Measurements from ENCODE around the gene STX17.

The STX17 gene

DNA sequence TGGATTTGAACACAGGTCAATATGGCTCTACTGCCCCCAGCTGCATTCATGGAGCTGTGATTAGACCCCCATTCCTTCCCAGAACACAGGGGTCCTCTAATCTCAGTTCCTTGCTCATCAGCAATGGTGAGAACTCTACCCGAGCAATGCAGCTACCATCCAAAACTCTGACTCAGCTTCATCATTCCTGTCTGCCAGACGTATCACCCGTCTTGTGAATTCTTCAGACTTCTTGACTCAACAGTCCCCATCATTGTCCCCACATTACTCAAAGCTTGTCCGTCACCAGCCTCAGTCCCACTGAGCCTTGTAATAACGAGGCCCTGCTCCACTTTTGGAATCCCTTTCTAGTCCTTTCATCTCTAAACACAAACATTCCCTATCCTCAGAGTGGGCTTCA is 36.3 kb upstream of the STX17 start:
- TF ChIP-seq TCF4 (CRISPR knock-in tag; IDR thresholded peaks at IDR 0.05; ENCODE audit: borderline replicate concordance) (no peak), PPARA (CRISPR knock-in tag; IDR thresholded peaks at IDR 0.05; ENCODE audit: borderline replicate concordance) (no peak), ESRRG (CRISPR knock-in tag; IDR thresholded peaks at IDR 0.05) (no peak), ZC3H10 (CRISPR knock-in tag; IDR thresholded peaks at IDR 0.05) (no peak), TOX (CRISPR knock-in tag; IDR thresholded peaks at IDR 0.05; ENCODE audit: borderline replicate concordance) (no peak), RARB (CRISPR knock-in tag; IDR thresholded peaks at IDR 0.05) (no peak), ZNF70 (CRISPR knock-in tag; IDR thresholded peaks at IDR 0.05) (no peak), ZNF8 (CRISPR knock-in tag; IDR thresholded peaks at IDR 0.05) (no peak), GLIS3 (CRISPR knock-in tag; IDR thresholded peaks at IDR 0.05) (no peak), ZFP30 (CRISPR knock-in tag; IDR thresholded peaks at IDR 0.05) (no peak), ZFP3 (CRISPR knock-in tag; IDR thresholded peaks at IDR 0.05) (no peak), BACH2 (CRISPR knock-in tag; IDR thresholded peaks at IDR 0.05; ENCODE audit: borderline replicate concordance) (no peak), ISL1 (CRISPR knock-in tag; IDR thresholded peaks at IDR 0.05) (no peak), SNAI2 (CRISPR knock-in tag; IDR thresholded peaks at IDR 0.05) (no peak)
- TF ChIP-seq, protein P1, sequence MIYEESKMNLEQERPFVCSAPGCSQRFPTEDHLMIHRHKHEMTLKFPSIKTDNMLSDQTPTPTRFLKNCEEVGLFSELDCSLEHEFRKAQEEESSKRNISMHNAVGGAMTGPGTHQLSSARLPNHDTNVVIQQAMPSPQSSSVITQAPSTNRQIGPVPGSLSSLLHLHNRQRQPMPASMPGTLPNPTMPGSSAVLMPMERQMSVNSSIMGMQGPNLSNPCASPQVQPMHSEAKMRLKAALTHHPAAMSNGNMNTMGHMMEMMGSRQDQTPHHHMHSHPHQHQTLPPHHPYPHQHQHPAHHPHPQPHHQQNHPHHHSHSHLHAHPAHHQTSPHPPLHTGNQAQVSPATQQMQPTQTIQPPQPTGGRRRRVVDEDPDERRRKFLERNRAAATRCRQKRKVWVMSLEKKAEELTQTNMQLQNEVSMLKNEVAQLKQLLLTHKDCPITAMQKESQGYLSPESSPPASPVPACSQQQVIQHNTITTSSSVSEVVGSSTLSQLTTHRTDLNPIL (CRISPR knock-in tag; IDR thresholded peaks at IDR 0.05; ENCODE audit: low read depth), result no peak
- TF ChIP-seq, protein P2, sequence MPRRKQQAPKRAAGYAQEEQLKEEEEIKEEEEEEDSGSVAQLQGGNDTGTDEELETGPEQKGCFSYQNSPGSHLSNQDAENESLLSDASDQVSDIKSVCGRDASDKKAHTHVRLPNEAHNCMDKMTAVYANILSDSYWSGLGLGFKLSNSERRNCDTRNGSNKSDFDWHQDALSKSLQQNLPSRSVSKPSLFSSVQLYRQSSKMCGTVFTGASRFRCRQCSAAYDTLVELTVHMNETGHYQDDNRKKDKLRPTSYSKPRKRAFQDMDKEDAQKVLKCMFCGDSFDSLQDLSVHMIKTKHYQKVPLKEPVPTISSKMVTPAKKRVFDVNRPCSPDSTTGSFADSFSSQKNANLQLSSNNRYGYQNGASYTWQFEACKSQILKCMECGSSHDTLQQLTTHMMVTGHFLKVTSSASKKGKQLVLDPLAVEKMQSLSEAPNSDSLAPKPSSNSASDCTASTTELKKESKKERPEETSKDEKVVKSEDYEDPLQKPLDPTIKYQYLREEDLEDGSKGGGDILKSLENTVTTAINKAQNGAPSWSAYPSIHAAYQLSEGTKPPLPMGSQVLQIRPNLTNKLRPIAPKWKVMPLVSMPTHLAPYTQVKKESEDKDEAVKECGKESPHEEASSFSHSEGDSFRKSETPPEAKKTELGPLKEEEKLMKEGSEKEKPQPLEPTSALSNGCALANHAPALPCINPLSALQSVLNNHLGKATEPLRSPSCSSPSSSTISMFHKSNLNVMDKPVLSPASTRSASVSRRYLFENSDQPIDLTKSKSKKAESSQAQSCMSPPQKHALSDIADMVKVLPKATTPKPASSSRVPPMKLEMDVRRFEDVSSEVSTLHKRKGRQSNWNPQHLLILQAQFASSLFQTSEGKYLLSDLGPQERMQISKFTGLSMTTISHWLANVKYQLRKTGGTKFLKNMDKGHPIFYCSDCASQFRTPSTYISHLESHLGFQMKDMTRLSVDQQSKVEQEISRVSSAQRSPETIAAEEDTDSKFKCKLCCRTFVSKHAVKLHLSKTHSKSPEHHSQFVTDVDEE (CRISPR knock-in tag; IDR thresholded peaks at IDR 0.05), result no peak
- TF ChIP-seq, protein P3, sequence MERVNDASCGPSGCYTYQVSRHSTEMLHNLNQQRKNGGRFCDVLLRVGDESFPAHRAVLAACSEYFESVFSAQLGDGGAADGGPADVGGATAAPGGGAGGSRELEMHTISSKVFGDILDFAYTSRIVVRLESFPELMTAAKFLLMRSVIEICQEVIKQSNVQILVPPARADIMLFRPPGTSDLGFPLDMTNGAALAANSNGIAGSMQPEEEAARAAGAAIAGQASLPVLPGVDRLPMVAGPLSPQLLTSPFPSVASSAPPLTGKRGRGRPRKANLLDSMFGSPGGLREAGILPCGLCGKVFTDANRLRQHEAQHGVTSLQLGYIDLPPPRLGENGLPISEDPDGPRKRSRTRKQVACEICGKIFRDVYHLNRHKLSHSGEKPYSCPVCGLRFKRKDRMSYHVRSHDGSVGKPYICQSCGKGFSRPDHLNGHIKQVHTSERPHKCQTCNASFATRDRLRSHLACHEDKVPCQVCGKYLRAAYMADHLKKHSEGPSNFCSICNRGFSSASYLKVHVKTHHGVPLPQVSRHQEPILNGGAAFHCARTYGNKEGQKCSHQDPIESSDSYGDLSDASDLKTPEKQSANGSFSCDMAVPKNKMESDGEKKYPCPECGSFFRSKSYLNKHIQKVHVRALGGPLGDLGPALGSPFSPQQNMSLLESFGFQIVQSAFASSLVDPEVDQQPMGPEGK (CRISPR knock-in tag; IDR thresholded peaks at IDR 0.05; ENCODE audit: borderline replicate concordance), result no peak
- TF ChIP-seq, protein P4, sequence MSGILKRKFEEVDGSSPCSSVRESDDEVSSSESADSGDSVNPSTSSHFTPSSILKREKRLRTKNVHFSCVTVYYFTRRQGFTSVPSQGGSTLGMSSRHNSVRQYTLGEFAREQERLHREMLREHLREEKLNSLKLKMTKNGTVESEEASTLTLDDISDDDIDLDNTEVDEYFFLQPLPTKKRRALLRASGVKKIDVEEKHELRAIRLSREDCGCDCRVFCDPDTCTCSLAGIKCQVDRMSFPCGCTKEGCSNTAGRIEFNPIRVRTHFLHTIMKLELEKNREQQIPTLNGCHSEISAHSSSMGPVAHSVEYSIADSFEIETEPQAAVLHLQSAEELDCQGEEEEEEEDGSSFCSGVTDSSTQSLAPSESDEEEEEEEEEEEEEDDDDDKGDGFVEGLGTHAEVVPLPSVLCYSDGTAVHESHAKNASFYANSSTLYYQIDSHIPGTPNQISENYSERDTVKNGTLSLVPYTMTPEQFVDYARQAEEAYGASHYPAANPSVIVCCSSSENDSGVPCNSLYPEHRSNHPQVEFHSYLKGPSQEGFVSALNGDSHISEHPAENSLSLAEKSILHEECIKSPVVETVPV (CRISPR knock-in tag; IDR thresholded peaks at IDR 0.05), result no peak
- ATAC-seq, result no peak

DNA sequence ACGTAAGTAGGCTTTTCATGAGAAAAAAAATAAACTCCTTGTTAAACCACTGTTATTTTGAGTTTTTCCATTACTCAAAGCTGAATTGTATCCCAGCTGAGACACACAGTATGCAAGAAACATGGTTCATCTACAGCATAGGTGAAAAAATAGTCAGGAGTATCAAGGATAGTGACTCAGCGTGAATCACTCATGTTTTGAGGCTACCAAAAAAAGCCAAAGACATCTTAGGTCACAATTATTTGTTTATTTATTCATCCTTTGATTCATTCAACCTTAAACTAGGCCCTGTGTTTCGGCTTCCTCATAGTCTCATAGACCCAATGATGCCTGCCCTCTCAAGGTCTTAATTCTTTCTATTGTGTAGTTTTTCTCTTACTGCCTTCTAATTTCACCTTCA is 32.9 kb upstream of the STX17 start:
- peak; percentile 22; the same call in 1 of the 3 replicates for ATAC-seq
- TF ChIP-seq TCF4 (CRISPR knock-in tag; IDR thresholded peaks at IDR 0.05; ENCODE audit: borderline replicate concordance) (no peak), ZFP30 (CRISPR knock-in tag; IDR thresholded peaks at IDR 0.05) (no peak), ZNF70 (CRISPR knock-in tag; IDR thresholded peaks at IDR 0.05) (no peak), CSDC2 (CRISPR knock-in tag; IDR thresholded peaks at IDR 0.05) (no peak), SNAI2 (CRISPR knock-in tag; IDR thresholded peaks at IDR 0.05) (no peak), BACH2 (CRISPR knock-in tag; IDR thresholded peaks at IDR 0.05; ENCODE audit: borderline replicate concordance) (no peak), ESRRG (CRISPR knock-in tag; IDR thresholded peaks at IDR 0.05) (no peak), GLIS3 (CRISPR knock-in tag; IDR thresholded peaks at IDR 0.05) (no peak), OSR1 (CRISPR knock-in tag; IDR thresholded peaks at IDR 0.05) (no peak), RARB (CRISPR knock-in tag; IDR thresholded peaks at IDR 0.05) (no peak), ZC3H10 (CRISPR knock-in tag; IDR thresholded peaks at IDR 0.05) (no peak), ISL1 (CRISPR knock-in tag; IDR thresholded peaks at IDR 0.05) (no peak)
- TF ChIP-seq, protein P3 (CRISPR knock-in tag; IDR thresholded peaks at IDR 0.05; ENCODE audit: borderline replicate concordance), result no peak
- TF ChIP-seq, protein P2 (CRISPR knock-in tag; IDR thresholded peaks at IDR 0.05), result no peak
- TF ChIP-seq, protein P1 (CRISPR knock-in tag; IDR thresholded peaks at IDR 0.05; ENCODE audit: low read depth), result no peak
- TF ChIP-seq, protein P5, sequence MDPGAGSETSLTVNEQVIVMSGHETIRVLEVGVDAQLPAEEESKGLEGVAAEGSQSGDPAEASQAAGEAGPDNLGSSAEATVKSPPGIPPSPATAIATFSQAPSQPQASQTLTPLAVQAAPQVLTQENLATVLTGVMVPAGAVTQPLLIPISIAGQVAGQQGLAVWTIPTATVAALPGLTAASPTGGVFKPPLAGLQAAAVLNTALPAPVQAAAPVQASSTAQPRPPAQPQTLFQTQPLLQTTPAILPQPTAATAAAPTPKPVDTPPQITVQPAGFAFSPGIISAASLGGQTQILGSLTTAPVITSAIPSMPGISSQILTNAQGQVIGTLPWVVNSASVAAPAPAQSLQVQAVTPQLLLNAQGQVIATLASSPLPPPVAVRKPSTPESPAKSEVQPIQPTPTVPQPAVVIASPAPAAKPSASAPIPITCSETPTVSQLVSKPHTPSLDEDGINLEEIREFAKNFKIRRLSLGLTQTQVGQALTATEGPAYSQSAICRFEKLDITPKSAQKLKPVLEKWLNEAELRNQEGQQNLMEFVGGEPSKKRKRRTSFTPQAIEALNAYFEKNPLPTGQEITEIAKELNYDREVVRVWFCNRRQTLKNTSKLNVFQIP (CRISPR knock-in tag; IDR thresholded peaks at IDR 0.05; ENCODE audit: borderline replicate concordance, low read depth), result no peak

Measured in SK-N-SH treated with all-trans-retinoic acid at 6 μM for 48 hours (cell line).